Limb (tissue), 2 donors: ENCODE measurements around the gene SORCS2.
A peak's percentile ranks its signal among the peaks of the same experiment; 100 is the strongest.

ENCODE experiments used
- DNase-seq, 2 donors: peaks; one replicate each; pipeline ENCODE4 v3.0.0-alpha.2; 2016; ENCODE audit errors: extremely low spot score in 2 of 2

Gene SORCS2

DNA sequence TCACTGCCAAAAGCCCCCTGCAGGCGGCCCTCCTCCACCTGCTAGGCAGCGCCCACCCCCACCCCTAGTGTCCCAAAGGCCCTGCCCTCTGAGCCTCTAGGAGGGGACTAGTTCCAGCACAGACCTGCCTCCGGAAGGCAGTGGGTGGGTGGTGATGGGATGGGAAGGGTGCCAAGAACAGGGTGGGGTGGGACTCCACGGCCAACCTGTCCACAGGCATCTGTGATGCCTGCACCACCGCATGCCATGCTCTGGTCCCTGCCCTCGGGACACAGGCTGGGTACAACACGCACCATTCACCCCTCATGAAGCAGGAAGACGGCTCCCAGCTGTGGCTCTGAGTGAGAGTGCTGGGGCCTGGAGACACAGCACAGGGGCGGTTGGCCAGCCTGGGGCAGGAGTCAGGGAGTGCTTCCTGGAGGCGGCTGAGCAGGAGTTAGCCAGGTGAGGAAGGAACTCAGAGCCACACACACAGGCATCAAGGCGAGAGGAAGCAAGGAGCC is 485.5 kb downstream of the SORCS2 start:
- no peak for DNase-seq

DNA sequence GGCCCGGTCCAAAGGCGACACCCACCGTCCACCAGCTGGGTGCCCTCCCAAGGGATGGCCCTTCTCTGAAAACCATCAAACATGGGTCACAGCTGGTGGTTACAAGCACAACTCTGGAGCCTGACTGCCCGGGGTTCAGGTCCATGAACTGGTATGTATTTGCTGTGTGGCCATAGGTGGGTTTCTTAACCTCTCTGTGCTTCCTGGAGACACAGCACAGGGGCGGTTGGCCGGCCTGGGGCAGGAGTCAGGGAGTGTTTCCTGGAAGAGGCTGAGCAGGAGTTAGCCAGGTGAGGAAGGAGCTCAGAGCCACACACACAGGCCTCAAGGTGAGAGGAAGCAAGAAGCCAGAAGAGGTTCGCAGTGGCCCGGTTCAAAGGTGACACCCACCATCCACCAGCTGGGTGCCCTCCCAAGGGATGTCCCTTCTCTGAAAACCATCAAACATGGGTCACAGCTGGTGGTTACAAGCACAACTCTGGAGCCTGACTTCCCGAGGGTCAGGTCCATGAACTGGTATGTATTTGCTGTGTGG is 486.0 kb downstream of the SORCS2 start:
- no peak for DNase-seq

DNA sequence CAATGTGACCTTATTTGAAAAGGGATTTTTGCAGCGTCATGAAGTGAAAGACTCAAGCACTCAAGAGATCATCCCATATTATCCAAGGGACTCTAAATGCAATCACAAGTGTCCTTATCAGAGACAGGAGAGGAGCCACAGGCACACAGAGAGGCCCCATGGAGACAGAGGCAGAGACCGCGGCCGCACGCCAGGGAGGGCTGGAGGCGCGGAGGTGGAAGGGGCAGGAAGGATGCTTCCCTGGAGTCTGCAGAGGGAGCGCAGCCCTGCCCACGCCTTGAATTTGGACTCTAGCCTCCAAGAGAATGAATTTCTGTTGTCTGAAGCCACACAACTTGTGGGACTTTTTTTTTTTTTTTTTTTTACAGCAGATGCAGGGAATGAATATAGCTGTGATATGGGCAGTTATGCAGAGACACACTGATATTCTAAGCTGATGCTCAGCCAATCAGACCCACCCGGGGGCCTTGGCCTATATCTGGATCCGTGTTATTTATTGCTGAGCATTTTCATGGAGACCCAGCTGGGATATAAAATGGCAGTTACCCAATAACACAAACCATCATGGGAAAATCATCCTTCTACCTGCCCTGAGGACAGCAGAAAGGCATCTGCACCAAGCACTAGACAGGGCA is 487.2 kb downstream of the SORCS2 start:
- DNase-seq: no peak

DNA sequence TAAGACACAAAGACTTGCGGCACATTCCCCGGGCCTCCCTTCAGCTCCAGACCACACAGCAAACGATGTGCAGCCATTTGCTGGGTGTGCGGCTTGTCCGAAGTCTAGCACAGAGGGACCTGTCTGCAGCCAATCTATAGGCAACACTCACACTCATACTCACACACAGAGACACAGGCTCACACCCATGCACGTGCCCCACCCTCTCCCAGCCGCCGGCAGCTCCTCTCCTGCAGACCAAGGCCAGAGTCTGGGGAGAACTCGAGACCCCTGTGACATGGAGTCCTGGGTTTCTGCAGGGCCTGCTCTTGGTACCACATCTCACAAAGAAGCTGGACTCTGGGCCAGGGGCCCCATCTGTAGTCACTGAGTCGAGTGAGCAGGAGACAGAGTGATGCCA is 487.8 kb downstream of the SORCS2 start:
- no peak for DNase-seq

DNA sequence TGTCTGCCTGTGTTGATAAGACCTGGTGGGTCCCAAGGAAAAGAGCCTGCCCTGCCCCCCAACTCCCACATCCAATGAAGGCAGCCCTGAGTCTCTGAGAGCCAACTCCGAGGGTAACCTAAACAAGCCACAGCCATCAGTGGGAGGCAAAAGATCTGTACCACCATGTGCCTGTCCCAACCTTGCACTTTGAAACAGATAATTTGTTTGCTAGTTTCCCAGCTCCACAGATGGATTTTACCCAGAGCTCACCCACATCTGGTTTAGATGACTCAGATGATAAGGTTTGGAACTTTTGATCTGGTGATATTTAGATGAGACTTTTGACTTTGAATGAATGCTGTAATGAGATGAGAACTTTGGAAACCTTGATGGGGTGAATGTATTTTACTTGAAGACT is 488.4 kb downstream of the SORCS2 start:
- no peak for DNase-seq

DNA sequence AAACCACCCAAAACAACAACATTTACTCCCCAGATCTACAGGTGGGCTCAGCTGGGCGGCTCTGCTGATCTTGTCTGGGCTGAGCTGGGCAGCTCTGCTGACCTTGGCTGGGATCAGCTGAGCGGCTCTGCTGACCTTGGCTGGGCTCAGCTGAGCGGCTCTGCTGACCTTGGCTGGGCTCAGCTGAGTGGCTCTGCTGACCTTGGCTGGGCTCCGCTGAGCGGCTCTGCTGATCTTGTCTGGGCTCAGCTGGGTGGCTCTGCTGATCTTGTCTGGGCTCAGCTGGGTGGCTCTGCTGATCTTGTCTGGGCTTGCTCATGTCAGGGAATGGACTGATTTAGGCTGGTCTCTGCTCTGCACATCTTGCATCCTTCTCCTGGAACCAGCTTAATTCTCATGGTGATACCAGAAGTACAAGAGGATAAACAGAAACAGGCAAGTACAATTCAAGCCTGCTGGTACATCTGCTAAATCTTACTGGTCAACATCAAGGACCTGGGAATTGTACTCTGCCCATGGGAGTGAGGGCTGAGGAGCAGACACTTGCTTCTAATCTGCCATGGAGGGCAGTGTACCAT is 490.9 kb downstream of the SORCS2 start:
- no peak for DNase-seq

DNA sequence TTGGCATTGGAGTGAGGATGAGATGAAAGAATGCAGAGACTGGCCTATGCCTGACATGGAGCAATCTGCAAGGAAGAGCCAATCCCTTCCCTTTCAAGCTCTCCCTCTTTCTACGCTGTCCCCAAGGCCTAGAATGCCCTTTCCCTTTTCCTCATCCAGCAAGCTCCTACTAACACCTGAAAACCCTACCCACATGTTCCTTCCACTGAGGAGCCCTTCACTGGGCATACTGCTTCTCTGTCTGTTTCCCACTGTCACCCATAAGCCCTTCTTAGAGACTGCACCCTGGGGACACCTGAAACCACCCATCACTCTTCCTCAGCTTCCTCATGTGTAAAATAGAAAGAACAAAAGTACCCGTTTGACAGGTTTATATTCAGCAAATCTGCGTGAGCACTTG is 492.0 kb downstream of the SORCS2 start:
- DNase-seq: no peak

DNA sequence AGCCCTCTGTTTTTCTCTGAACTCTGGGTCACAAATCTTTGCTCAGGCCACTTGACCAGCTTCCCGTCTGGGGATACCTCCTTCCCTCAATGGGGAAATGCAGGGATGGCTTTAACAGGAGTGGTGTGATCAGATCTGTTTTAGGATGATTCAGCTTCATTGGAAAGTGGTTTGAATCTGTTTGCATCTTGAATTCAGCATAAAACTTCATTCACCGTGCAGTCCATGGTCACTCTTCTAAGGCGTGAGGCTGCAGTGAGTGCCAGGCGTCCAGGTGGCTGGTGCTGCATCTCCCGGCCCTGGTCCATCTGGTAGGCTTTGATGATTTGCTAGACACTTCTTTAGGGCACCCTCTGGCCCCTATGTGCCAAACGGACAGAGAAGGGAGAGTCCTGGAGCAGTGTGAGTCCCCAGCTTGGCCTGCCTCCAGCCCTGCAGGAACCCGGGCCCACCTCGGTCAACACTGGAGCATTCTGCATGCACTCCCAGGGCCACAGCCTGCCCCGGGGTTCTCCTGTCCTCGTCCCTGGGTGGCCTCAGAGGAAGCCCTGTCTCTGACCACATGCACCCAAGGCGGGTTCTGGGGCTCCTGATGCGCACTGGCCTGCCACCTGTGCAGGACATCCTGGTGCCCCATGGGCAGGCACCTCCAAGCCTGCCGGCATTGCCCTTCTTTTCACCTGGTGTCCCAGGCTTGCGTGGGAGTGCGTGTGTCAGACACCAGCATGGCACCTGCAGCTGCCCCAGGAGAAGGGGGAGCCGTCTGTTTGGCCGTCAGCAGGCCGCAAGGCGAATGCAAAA is 493.9 kb downstream of the SORCS2 start:
- DNase-seq: no peak

DNA sequence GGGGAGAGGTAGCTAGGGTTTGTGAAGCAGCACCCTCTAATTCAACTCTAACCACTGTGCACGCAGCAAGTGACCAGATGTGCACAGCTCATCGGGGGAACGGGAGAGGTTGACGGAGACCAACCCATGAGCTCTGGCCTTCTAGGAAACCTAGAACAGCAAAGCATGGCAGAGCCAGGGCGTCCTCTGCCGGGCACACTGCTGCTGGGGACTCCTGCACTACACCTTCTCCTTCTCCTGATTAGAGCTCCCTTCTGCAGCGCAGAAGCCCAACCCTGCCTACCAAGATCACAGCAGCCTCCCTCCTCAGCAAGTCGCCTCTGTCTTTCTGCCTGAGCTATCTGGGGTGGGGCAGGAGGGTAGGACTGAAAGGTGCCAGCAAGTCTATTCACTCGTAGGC is 494.7 kb downstream of the SORCS2 start:
- no peak for DNase-seq

DNA sequence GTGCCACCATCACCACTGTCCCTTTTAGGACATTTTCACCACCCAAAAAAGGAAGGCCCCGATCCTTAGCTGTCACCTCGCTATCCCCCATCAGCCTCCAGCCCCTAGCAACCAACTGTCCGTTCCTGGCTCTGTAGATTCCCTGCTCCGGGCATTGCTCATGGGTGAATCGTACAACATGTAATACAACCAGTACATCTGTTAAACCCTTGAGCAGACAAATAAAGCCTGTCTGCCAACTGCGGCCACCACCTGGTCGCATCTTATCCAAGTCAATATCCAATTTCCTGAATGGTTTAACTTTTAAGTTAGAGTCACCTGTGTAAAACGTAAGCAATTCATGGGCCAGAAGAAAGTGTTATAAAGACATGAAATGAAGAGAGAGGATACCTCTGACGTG is 495.5 kb downstream of the SORCS2 start:
- DNase-seq: no peak

DNA sequence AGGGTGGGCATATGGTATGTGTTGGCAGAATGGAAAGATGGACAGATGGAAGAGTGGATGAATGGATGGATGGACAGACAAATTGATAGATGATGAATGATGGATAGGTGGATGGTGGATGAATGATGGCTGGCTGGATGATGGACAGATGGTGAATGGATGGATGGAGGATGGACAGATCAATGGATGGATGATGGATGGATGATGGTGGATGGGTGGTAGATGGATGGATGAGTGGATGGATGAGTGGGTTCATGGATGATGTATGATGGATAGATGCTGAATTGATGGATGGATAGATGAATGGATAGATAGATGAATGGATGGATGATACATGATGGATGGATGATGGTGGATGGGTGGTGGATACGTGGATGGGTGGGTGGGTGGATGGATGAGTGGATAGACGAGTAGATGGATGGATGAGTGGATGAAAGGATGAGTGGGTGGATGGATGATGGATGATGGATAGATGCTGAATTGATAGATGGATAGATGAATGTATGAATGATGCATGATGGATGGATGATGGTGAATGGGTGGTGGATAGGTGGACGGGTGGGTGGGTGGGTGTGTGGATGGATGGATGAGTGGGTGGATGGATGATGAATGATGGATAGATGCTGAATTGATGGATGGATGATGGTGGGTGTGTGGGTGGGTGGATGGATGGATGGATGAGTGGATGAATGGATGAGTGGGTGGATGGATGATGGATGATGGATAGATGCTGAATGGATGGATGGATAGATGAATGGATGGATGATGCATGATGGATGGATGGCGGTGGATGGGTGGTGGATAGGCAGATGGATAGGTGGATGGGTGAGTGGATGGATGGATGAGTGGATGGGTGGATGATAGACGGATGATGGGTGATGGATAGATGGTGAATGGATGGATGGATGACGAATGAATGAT is 497.7 kb downstream of the SORCS2 start:
- no peak for DNase-seq

DNA sequence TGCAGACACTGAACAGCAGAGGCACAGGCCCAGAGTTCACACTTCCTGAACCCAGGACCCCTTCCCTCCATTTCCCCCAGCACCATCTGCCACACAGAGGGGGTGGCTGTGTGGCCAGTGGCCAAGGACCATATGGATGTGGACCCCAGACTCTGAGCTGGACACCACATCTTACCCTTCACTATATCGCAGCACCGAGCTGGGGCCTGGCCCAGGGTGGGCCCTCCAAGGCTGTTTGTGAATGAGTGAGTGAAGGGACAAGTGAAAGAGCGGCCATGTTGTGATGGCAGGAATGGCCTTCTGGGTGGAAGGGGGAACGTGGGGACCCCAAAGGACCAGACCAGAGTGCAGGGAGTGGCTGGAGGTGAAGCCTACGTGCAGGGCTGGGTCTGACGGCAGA is 498.7 kb downstream of the SORCS2 start:
- DNase-seq: no peak

DNA sequence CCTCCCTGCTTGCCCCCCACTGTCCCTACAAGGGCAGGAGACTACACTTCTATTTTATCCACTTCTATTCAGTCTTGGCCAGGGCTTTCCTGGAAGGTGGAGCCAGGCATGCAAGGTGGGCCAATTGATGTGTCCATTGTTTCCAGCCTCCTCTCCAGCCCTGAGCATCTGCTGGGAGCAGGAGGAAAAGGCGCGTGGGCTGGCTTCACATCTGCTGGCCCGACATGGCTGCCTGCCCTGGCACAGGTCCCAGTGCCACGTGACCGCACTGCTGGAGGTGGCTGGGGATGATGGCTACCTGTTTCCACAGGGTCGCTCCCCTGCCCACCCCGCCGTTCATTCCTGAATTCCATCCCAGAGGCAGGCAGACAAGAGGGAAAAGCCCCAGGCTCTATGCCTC is 499.6 kb downstream of the SORCS2 start:
- peak in 1 of 2 donors; percentile 67 for DNase-seq

DNA sequence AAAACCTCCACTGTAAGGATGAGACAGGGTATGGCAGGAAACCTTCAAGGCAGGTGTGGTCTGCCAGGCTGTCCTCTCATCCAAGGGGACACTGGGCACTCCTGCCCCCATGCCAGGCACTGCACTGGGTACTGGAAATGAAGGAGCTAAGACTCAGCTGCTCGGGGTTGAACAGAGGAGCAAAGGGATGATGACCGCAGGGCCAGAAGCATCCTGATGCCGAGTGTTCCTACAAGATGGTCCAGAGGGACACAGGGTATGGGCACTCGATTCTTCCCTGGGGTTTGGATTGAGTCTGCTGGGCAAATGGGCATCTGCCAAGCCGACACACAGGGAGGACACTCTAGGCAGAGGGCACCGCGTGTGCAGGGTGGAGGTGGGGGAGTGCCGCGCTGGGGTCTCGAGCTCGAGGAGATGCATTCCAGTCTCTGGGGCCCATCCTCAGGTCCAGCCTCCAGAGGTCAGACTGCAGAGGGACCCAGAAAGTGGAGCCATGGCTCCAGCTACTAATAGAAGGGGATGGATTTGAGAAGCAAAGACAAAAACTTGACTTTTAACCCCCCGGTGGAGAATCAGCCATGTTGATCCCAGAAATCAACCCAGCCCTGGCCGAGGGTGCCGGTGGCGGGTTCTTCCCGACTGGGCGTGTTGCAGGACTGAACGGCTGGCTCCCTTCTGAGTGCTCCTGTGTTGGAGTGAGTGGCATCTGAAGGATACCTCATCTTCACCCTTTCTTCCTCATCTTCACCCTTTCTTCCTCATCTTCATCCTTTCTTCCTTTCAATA is 500.3 kb downstream of the SORCS2 start:
- no peak for DNase-seq

DNA sequence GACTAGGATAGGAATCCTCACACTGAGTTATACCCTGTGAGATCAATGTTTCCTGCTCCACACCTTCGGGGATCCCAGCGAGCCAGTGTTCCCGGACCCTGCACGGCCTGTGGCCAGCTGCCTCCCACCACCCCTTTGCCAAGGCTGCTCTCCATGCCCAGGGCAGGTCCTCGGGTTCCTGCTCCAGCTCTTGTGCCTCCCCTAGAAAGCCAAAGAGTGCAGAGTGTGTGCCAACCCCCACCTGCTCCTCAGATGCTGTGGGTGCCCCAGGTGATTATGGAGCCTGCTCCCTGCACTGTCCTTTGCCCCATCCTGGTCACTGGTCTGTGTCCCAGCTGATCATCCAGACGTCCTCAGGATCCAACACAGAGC is 500.9 kb downstream of the SORCS2 start:
- DNase-seq: no peak

DNA sequence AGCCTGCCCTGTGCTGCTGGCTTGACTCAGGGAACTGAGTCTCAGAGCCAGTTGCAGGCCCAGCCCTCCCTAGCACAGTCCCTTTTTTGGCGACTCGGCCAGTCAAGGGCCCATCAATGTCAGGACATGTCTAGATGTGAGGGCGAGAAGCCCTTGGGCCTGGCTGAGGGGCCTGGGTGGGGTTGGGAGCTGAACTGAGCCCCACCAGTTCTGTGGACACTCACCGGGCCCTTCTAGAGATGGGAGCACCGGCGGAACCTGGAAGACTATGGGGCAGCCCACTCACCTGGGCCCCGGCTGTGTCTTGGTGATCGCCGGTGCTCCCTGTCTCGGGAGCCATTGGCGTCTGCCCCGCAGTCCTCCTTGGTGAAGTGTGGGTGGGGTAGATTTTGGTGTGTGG is 501.4 kb downstream of the SORCS2 start:
- no peak for DNase-seq

DNA sequence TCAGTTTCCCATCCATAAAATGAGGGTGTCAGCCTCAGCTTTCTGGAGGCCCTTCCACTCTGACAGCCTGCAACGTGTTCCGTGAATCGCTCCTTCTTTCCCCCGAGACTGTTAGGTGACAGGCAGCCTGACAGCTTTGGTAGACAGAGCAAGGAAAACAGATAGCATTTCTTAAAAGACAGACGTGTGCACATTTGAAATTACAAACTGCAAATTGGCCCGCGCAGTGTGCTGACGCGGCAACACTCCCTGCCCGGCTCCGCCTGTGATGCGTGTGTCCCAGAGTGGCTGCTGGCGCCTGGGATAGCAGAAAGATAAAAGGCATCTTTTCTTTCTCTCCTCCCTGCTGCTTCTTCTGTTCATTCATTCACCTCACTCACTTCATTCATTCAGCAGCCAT is 502.0 kb downstream of the SORCS2 start:
- no peak for DNase-seq

DNA sequence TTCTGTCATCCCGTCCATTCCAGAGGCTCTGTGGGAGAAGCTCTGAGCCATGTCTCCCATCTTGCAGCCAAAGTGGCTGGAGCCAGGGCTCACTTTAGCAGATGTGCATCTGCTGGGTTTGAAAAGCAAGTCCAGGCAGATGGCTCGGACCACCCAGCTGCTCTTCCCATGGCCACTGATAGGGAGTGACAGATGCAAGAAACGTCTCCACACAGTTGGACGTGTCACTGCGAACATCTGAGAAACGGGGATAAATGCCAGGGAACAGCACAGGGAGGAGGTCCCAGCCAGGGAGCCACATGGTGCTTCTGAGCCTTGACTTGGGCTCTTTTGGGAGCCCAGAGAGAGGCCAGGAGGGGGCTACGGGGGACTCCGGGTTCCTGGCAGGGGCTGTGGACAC is 505.0 kb downstream of the SORCS2 start:
- peak in 1 of 2 donors; percentile 43 for DNase-seq

DNA sequence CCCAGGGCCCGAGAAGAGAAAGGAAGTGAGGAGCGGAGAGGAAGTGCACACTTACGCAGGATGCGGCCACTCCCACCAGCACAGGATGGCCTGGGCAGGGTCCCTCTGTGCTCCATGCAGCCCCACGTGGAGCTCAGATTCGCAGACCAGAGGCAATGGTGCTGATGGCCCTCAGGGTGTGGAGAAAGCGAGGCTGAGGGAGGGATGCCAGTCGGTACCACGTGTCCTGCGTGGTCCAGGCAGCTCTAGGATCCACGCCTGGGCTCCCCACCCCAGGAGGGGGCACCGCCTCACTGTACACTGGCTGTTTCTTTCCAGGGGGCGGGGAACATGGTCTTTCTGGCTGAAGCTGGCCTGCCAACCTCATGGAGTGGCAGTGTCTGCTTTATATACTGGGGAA is 505.5 kb downstream of the SORCS2 start:
- no peak for DNase-seq

DNA sequence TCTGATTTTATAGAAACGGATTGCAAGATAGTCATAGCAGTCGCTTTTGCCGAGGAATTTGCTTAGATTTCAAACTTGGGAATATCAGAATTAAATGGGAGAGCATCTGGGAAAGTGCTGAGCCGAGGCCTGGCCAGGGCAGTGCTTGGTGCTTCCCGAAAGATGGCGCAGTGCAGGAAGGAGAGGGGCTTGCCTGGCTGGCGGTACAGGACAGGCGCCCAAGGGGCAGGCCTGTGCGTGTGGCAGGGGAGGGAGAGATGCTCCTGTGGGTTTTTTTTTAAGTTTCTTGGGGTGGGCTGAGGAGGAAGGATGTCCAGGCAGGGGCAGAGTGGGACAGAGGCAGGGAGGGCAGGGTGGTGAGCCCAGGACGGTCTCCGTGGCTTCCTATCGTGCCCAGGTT is 506.2 kb downstream of the SORCS2 start:
- no peak for DNase-seq

DNA sequence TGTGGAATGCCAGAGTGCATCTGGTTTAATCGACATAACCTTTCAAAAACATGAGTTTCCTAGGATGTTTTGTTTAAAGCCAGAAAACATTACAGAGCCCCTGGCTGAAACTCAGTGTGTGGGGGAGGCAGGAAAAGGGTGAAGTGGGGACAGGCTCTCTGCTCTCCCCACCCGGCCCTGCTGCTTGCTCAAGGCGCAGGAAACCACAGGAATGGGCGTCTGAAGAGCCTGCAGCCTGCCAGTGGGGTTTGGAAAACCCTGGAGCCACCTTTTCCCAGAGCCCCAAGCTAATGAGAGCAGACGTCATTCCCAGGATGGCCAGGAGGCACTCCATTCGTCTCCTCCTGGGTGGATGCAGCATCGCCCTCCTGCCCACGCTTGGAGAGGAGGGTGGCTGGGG is 506.7 kb downstream of the SORCS2 start:
- DNase-seq: no peak
